HL-60 (cell line): Measurements from ENCODE around the gene MYO7A.

Experiments used
- DNase-seq, 2 experiments: peaks; one replicate each; pipeline ENCODE4 v3.0.0-alpha.2; 2010 to 2020; ENCODE audit warnings: low read depth in 1 of 2, low spot score in 1 of 2
- H3K27ac ChIP-seq: fragments of 250-450 bp; sonication (Bioruptor Pico); replicated peaks from 2 replicates; pipeline ENCODE4 v1.5.1; 2020; ENCODE audit warnings: mild to moderate bottlenecking, moderate library complexity
- H3K27me3 ChIP-seq: fragments of 250-450 bp; sonication (Bioruptor Pico); 2 replicates; pipeline ENCODE4 v1.5.1; 2021; ENCODE audit warnings: mild to moderate bottlenecking, moderate library complexity; ENCODE audit not compliant: insufficient read depth, poor library complexity, severe bottlenecking
- H3K4me3 ChIP-seq: replicated peaks from 2 replicates; pipeline ENCODE4 v1.5.1; 2011; ENCODE audit warnings: mild to moderate bottlenecking, control low read depth, low read length; ENCODE audit not compliant: insufficient read depth
- GABPA ChIP-seq: IDR thresholded peaks from 2 replicates; pipeline ENCODE4 v1.6.1; 2012; ENCODE audit warnings: low read depth
- POLR2AphosphoS5 ChIP-seq: IDR thresholded peaks from 2 replicates; pipeline ENCODE4 v1.6.1; 2012; ENCODE audit warnings: low read depth
- SPI1 ChIP-seq: IDR thresholded peaks from 2 replicates; pipeline ENCODE4 v1.6.1; 2012; ENCODE audit warnings: low read depth, mild to moderate bottlenecking, borderline replicate concordance
- TF ChIP-seq, protein P1 (sequence below): IDR thresholded peaks from 2 replicates; pipeline ENCODE4 v1.6.1; 2012; ENCODE audit warnings: low read depth; ENCODE audit not compliant: insufficient replicate concordance
- TF ChIP-seq, protein P2 (sequence below): IDR thresholded peaks from one replicate; pipeline ENCODE4 v1.5.1; 2011; ENCODE audit warnings: low read length, control low read depth, inconsistent platforms; ENCODE audit not compliant: insufficient read depth

The MYO7A gene

DNA sequence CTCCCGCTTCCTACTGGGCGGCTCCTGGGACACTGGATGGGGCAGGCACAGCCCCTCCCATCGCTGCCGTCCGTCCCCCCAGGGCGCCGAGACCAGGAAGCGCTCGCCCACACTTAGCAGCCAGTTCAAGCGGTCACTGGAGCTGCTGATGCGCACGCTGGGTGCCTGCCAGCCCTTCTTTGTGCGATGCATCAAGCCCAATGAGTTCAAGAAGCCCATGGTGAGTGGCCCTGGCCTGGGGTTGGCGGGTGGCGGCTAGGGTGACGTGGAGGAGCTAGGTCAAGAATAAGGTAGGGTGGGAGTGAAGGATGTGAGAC, 44.6 kb downstream of the MYO7A start:
- Histone ChIP-seq H3K27ac (no peak overlapping the region), H3K4me3 (no peak overlapping the region), H3K27me3 (no peaks in the 10 kb centered on the region)
- TF ChIP-seq GABPA (no peak), SPI1 (no peak), POLR2AphosphoS5 (no peak)
- TF ChIP-seq, protein P1, sequence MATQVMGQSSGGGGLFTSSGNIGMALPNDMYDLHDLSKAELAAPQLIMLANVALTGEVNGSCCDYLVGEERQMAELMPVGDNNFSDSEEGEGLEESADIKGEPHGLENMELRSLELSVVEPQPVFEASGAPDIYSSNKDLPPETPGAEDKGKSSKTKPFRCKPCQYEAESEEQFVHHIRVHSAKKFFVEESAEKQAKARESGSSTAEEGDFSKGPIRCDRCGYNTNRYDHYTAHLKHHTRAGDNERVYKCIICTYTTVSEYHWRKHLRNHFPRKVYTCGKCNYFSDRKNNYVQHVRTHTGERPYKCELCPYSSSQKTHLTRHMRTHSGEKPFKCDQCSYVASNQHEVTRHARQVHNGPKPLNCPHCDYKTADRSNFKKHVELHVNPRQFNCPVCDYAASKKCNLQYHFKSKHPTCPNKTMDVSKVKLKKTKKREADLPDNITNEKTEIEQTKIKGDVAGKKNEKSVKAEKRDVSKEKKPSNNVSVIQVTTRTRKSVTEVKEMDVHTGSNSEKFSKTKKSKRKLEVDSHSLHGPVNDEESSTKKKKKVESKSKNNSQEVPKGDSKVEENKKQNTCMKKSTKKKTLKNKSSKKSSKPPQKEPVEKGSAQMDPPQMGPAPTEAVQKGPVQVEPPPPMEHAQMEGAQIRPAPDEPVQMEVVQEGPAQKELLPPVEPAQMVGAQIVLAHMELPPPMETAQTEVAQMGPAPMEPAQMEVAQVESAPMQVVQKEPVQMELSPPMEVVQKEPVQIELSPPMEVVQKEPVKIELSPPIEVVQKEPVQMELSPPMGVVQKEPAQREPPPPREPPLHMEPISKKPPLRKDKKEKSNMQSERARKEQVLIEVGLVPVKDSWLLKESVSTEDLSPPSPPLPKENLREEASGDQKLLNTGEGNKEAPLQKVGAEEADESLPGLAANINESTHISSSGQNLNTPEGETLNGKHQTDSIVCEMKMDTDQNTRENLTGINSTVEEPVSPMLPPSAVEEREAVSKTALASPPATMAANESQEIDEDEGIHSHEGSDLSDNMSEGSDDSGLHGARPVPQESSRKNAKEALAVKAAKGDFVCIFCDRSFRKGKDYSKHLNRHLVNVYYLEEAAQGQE = no peak
- TF ChIP-seq, protein P2, sequence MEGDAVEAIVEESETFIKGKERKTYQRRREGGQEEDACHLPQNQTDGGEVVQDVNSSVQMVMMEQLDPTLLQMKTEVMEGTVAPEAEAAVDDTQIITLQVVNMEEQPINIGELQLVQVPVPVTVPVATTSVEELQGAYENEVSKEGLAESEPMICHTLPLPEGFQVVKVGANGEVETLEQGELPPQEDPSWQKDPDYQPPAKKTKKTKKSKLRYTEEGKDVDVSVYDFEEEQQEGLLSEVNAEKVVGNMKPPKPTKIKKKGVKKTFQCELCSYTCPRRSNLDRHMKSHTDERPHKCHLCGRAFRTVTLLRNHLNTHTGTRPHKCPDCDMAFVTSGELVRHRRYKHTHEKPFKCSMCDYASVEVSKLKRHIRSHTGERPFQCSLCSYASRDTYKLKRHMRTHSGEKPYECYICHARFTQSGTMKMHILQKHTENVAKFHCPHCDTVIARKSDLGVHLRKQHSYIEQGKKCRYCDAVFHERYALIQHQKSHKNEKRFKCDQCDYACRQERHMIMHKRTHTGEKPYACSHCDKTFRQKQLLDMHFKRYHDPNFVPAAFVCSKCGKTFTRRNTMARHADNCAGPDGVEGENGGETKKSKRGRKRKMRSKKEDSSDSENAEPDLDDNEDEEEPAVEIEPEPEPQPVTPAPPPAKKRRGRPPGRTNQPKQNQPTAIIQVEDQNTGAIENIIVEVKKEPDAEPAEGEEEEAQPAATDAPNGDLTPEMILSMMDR = no peak
- no peak for DNase-seq

DNA sequence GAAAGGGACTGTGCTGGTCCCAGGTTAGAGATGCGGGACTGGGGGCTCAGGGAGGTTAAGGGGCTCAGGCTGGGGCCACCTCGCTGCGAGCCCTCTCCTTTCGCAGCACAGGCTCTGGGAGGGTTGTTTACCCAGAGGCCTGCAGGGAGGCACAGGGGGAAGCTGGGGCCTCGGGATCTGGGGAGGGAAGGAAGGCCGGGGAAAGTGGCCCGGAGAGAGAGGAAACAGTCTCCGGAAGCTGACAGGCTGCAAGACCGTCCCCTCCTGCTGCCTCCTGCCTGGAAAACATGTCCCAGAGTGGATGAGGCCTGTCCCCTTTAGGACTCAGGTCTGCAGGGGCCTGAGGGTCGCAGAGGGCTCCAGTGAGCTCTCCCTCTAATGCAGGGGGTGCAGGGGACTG, 45.4 kb downstream of the MYO7A start:
- no peak overlapping the region for H3K4me3 ChIP-seq
- DNase-seq = no peak
- TF ChIP-seq, protein P1 = no peak
- TF ChIP-seq GABPA = no peak
- no peak for TF ChIP-seq SPI1
- no peak for TF ChIP-seq POLR2AphosphoS5
- TF ChIP-seq, protein P2 = no peak
- no peak overlapping the region for H3K27ac ChIP-seq
- H3K27me3 ChIP-seq = no peaks in the 10 kb centered on the region

DNA sequence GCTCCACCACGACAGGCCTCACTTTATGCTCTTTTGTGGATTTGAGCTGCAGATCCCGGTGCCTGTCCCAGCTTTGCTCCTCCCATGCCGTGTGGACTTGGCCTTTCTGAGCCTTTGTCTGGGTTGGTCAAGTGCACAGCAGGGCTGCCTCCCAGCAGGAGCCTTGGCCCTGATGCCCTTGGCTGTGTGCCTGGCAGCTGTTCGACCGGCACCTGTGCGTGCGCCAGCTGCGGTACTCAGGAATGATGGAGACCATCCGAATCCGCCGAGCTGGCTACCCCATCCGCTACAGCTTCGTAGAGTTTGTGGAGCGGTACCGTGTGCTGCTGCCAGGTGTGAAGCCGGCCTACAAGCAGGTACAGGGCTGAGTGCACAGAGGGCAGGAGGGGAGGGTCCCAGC, 46.5 kb downstream of the MYO7A start:
- H3K4me3 ChIP-seq = no peak overlapping the region
- no peaks in the 10 kb centered on the region for H3K27me3 ChIP-seq
- TF ChIP-seq SPI1 (no peak), POLR2AphosphoS5 (no peak), GABPA (no peak)
- TF ChIP-seq, protein P1 = no peak
- TF ChIP-seq, protein P2 = no peak
- H3K27ac ChIP-seq = no peak overlapping the region
- DNase-seq = no peak
